A549 treated with DMSO at 1 μM for 4 hours (cell line): Measurements from ENCODE around the gene LIFR. TPM values are rescaled to one million over a fixed set of nuclear protein-coding genes. Genes with fewer than 3 reads are reported as not detected.

Experiments used
- total RNA-seq: library from RNA; stranded (reverse); fragments of 200-300 nt; extraction: Qiagen RNA extraction; gene quantifications from 5 replicates; pipeline ENCODE4 v1.2.3, GENCODE V29; 2022; ENCODE audit warnings: low read depth

LIFR gene, protein sequence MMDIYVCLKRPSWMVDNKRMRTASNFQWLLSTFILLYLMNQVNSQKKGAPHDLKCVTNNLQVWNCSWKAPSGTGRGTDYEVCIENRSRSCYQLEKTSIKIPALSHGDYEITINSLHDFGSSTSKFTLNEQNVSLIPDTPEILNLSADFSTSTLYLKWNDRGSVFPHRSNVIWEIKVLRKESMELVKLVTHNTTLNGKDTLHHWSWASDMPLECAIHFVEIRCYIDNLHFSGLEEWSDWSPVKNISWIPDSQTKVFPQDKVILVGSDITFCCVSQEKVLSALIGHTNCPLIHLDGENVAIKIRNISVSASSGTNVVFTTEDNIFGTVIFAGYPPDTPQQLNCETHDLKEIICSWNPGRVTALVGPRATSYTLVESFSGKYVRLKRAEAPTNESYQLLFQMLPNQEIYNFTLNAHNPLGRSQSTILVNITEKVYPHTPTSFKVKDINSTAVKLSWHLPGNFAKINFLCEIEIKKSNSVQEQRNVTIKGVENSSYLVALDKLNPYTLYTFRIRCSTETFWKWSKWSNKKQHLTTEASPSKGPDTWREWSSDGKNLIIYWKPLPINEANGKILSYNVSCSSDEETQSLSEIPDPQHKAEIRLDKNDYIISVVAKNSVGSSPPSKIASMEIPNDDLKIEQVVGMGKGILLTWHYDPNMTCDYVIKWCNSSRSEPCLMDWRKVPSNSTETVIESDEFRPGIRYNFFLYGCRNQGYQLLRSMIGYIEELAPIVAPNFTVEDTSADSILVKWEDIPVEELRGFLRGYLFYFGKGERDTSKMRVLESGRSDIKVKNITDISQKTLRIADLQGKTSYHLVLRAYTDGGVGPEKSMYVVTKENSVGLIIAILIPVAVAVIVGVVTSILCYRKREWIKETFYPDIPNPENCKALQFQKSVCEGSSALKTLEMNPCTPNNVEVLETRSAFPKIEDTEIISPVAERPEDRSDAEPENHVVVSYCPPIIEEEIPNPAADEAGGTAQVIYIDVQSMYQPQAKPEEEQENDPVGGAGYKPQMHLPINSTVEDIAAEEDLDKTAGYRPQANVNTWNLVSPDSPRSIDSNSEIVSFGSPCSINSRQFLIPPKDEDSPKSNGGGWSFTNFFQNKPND
- total RNA-seq, result 5.2 to 8.2 TPM (median 7.5 TPM) in 5 replicates

GRCh38 chr5:38556599-38557307 lies at the start of gene LIFR:
TSS of gene LIFR (minus strand) at chr5:38556646. CDS start at chr5:38530647, 25,999 bp downstream.

